Measurements from ENCODE around the gene SLC22A23.
A peak's percentile ranks its signal among the peaks of the same experiment; 100 is the strongest.

Gene SLC22A23

GRCh38 chr6:3369985-3370360 is 86.9 kb downstream of the SLC22A23 start:
- no peak for DNase-seq (ENCODE audit: low read depth)

GRCh38 chr6:3368685-3369084 is 88.2 kb downstream of the SLC22A23 start:
- no peak for DNase-seq (ENCODE audit: low read depth)

- no peak for DNase-seq (ENCODE audit: low read depth)
These were observed 89.2 kb downstream of the SLC22A23 start for GRCh38 chr6:3367630-3368029.

GRCh38 chr6:3366596-3367413 is 90.0 kb downstream of the SLC22A23 start:
- DNase-seq (ENCODE audit: low read depth) = no peak

GRCh38 chr6:3364391-3364790 is 92.5 kb downstream of the SLC22A23 start:
- no peak for DNase-seq (ENCODE audit: low read depth)

GRCh38 chr6:3363296-3364025 is 93.4 kb downstream of the SLC22A23 start:
- no peak for DNase-seq (ENCODE audit: low read depth)

GRCh38 chr6:3361312-3362037 is 95.4 kb downstream of the SLC22A23 start:
- no peak for DNase-seq (ENCODE audit: low read depth)

- DNase-seq (ENCODE audit: low read depth) = no peak
These were observed 96.2 kb downstream of the SLC22A23 start for GRCh38 chr6:3360727-3361045.

GRCh38 chr6:3359973-3360726 is 96.7 kb downstream of the SLC22A23 start:
- no peak for DNase-seq (ENCODE audit: low read depth)

GRCh38 chr6:3359101-3359752 is 97.6 kb downstream of the SLC22A23 start:
- DNase-seq (ENCODE audit: low read depth) = no peak

GRCh38 chr6:3358413-3359100 is 98.3 kb downstream of the SLC22A23 start:
- no peak for DNase-seq (ENCODE audit: low read depth)

- no peak for DNase-seq (ENCODE audit: low read depth)
These were observed 99.2 kb downstream of the SLC22A23 start for GRCh38 chr6:3357678-3358077.

- no peak for DNase-seq (ENCODE audit: low read depth)
These were observed 99.9 kb downstream of the SLC22A23 start for GRCh38 chr6:3356824-3357420.

GRCh38 chr6:3356056-3356823 is 100.6 kb downstream of the SLC22A23 start:
- DNase-seq (ENCODE audit: low read depth) = peak; percentile 13

- DNase-seq (ENCODE audit: low read depth) = no peak
These were observed 101.3 kb downstream of the SLC22A23 start for GRCh38 chr6:3355358-3356055.

- no peak for DNase-seq (ENCODE audit: low read depth)
These were observed 101.9 kb downstream of the SLC22A23 start for GRCh38 chr6:3355011-3355357.

GRCh38 chr6:3353939-3354338 is 102.9 kb downstream of the SLC22A23 start:
- DNase-seq (ENCODE audit: low read depth) = no peak

- no peak for DNase-seq (ENCODE audit: low read depth)
These were observed 103.5 kb downstream of the SLC22A23 start for GRCh38 chr6:3353213-3353903.

- no peak for DNase-seq (ENCODE audit: low read depth)
These were observed 104.2 kb downstream of the SLC22A23 start for GRCh38 chr6:3352678-3353077.

All from stimulated activated CD8-positive, alpha-beta memory T cell treated with anti-CD3 and anti-CD28 coated beads, Interleukin-15, amount 100 ng/mL, for 24 hours (primary cell).